Upper lobe of right lung (tissue), 1 donor: ENCODE measurements around the gene AHDC1. TPM values are rescaled to one million over a fixed set of nuclear protein-coding genes. Genes with fewer than 3 reads are reported as not detected.
"Not testable (repeated sequence)": the region's sequence is repeated elsewhere in the genome, so short reads cannot be mapped to it uniquely, and the experiment has no call there.

ENCODE experiments used
- ATAC-seq: fragments of 200-7000 bp; cut with Tn5 transposase; one replicate; pipeline ENCODE4 v1.9.1; 2020; ENCODE audit warnings: mild to moderate bottlenecking, moderate library complexity
- DNase-seq: peaks from one replicate; pipeline ENCODE4 v3.0.0-alpha.2; 2020
- H3K27ac ChIP-seq: fragments of 200-600 bp; one replicate; pipeline ENCODE4 v1.8.0; 2022
- H3K27me3 ChIP-seq: fragments of 200-600 bp; one replicate; pipeline ENCODE4 v1.8.0; 2022; ENCODE audit warnings: mild to moderate bottlenecking
- H3K36me3 ChIP-seq: fragments of 200-600 bp; one replicate; pipeline ENCODE4 v1.8.0; 2022
- H3K4me1 ChIP-seq: fragments of 200-600 bp; one replicate; pipeline ENCODE4 v1.8.0; 2022
- H3K4me3 ChIP-seq: fragments of 200-600 bp; one replicate; pipeline ENCODE4 v1.8.0; 2022; ENCODE audit warnings: mild to moderate bottlenecking
- H3K9me3 ChIP-seq: fragments of 200-600 bp; one replicate; pipeline ENCODE4 v1.8.0; 2022
- intact Hi-C: fragments of 100-400 bp; cut with DNase I; formaldehyde crosslinking; loops from one replicate; pipeline ENCODE4 v1.11.0; 2022
- total RNA-seq: library from RNA; stranded (reverse); fragmentation: NEBNext Ultra II Directional; extraction: Animal tissue kit (Norgen Biotek cat#: 25700); gene quantifications from one replicate; pipeline ENCODE4 v1.2.1, GENCODE V29; 2021
- TF ChIP-seq, protein P1 (sequence below): fragments of 200-600 bp; IDR thresholded peaks from one replicate; pipeline ENCODE4 v1.8.0; 2022; ENCODE audit warnings: antibody characterized with exemption
- donor health status: DM: no; HTN: yes; CAD: no; lungs with severe emphysema.

The AHDC1 gene
- total RNA-seq, 1 donor from 2014 or later, result 34.2 TPM

DNA sequence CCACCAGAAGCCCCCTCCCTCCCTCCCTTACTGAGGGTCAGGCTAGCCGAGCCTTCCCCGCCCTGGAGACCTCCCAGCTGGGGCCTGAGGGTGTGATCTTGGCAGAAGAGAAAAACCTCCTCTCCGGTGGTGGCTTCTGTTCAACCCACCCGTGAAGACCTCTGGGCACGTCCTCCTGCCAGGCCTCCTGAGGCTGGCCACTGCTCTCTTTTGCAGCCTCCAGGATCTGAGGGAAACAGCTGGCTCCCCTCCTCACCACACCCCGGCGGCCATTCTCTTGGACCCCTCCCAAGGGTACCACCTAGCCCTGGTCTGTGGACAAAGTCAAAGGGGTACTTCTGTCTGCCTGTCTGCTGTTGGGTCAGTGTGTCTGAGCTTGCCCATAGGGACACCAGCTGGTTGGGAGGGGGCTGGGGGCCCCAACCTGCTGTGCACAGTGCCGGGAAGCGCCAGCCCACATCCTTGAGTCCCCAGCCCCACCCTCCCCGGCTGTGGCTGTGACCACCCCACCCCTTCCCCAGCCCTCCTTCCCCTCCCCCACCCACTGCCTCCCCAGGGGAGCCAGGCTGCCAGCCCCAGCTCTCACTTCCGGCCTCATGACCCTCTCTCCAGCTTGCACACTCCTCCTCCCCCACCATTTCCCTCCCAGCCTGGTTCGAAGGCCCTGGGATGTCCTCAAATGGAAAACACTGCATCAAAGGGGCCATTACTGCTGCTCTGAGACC, 48.1 kb downstream of the AHDC1 start:
- H3K27ac ChIP-seq, result peak overlapping the region; percentile 64
- TF ChIP-seq, protein P1, sequence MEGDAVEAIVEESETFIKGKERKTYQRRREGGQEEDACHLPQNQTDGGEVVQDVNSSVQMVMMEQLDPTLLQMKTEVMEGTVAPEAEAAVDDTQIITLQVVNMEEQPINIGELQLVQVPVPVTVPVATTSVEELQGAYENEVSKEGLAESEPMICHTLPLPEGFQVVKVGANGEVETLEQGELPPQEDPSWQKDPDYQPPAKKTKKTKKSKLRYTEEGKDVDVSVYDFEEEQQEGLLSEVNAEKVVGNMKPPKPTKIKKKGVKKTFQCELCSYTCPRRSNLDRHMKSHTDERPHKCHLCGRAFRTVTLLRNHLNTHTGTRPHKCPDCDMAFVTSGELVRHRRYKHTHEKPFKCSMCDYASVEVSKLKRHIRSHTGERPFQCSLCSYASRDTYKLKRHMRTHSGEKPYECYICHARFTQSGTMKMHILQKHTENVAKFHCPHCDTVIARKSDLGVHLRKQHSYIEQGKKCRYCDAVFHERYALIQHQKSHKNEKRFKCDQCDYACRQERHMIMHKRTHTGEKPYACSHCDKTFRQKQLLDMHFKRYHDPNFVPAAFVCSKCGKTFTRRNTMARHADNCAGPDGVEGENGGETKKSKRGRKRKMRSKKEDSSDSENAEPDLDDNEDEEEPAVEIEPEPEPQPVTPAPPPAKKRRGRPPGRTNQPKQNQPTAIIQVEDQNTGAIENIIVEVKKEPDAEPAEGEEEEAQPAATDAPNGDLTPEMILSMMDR, result no peak
- DNase-seq, result no peak
- H3K36me3 ChIP-seq, result peaks cover 19% of the 10 kb centered on the region
- H3K9me3 ChIP-seq, result no peaks in the 10 kb centered on the region
- no peak overlapping the region for H3K4me3 ChIP-seq
- H3K27me3 ChIP-seq, result no peaks in the 10 kb centered on the region
- intact Hi-C loops, result no loop called here
- H3K4me1 ChIP-seq, result peaks cover 35% of the 10 kb centered on the region
- ATAC-seq, result no peak

DNA sequence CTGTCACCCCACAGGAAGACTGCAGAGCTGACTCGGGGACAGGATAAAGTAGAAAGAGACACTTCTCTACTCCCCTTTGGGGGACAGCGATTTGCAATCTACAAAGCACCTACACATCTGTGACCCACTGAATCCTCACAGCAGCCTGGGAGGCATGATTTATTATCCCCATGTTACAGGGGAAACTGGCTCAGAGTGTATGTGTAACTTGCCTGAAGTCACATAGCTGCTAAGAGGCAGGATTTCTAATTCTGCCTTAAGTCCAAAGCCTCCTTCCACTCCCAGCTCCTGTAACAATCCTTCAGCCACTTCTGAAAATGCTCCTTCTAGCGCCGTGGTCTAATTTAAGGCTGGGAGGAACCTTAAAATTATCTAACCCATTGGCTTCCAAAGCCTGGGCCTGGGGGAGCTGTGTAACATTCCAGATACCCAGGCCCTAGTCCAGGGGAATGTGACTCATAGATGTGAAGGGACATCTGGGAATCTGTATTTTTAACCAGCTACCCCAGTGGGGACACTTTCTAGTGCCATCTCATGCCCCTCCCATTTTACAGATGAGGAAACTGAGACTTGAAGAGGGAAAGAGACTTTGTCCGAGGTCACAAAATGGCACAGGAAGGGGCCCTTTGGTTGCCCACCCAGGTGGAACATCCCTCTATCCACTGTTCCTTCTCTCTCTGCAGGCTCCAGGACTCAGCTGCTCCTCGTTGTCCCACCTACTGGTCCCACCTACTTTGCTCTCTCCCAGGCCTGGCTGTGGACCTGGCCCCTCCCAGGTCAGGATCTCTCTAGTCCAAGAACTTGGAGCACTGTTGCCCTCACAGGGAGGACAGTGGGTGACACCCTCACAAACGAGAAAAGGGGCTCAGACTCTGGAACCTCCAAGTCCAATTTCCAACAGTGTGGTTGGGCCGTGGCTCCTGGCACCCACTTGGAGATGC, 48.9 kb downstream of the AHDC1 start:
- no peaks in the 10 kb centered on the region for H3K27me3 ChIP-seq
- H3K36me3 ChIP-seq, result peaks cover 27% of the 10 kb centered on the region
- H3K4me1 ChIP-seq, result peaks cover 31% of the 10 kb centered on the region
- no peak for DNase-seq
- H3K9me3 ChIP-seq, result no peaks in the 10 kb centered on the region
- H3K27ac ChIP-seq, result peak overlapping the region; percentile 64
- no peak overlapping the region for H3K4me3 ChIP-seq
- intact Hi-C loops, result no loop called here
- ATAC-seq, result no peak
- TF ChIP-seq, protein P1, result no peak

DNA sequence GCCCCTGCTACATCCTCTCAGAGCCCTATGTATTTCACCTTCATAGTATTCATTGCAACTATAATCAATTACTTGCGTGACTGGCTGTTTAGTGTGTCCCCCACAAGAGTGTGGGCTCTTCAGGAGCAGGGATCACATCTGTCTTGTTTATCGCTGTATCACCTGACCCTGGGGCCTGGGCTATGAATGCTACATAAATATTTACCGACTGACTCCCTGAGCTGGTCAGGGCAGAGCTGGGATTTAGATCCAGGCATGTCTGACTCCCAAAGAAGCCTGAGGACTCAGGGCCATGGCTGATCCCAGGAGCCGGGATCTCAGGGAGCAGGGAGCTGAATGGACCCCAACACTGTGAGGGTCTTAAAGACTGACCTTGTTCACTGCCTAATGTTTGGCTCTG, 49.7 kb downstream of the AHDC1 start:
- DNase-seq, result no peak
- H3K9me3 ChIP-seq, result no peaks in the 10 kb centered on the region
- intact Hi-C loops, result no loop called here
- peaks cover 31% of the 10 kb centered on the region for H3K4me1 ChIP-seq
- no peak overlapping the region for H3K4me3 ChIP-seq
- peak overlapping the region; percentile 64 for H3K27ac ChIP-seq
- ATAC-seq, result no peak
- H3K36me3 ChIP-seq, result peaks cover 34% of the 10 kb centered on the region
- no peaks in the 10 kb centered on the region for H3K27me3 ChIP-seq
- TF ChIP-seq, protein P1, result no peak

DNA sequence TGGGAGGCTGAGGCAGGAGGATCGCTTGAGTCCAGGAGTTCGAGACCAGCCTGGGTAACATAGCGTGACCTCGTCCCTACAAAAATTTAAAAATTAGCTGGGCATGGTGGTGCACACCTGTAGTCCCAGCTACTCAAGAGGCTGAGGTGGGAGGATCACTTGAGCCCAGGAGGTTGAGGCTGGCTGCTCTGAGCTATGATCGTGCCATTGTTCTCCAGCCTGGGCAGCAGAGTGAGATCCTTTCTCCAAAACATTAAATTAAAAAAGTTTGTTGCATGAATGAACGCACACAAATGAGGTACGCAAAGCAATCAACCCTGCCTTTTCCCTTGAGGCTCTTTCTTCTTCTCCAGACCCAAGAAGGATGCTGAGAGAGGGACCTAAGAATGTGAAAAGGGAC, 50.1 kb downstream of the AHDC1 start:
- Histone ChIP-seq H3K36me3 (peaks cover 39% of the 10 kb centered on the region), H3K4me1 (peaks cover 31% of the 10 kb centered on the region)
- H3K27me3 ChIP-seq, intact Hi-C loops, DNase-seq, H3K27ac ChIP-seq, H3K9me3 ChIP-seq, H3K4me3 ChIP-seq, ATAC-seq: not testable (repeated sequence)

DNA sequence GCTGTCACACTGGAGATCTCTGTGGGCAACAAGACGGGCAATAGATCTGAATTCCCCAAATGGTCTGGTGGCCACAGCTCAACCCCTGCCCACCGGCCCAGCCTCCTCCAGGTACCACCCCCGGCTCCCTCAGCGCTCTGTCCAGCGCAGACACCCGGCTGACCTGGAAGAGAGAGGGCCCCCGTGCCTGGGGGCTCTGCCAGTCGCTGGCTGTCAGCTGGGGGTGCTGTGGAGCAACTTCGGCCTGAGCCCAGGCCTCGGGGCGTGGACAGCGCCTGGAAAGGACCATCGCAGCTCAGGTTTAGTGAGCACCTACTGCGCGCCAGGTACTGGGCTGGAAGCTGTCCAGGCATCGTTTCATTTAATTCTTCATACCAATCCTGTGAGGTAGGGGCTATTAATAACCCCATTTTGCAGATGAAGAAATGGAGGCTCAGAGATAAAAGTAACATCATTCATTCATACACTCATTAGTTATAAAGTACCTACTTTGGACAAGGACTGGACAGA, 51.0 kb downstream of the AHDC1 start:
- no peak overlapping the region for H3K4me3 ChIP-seq
- no peak for DNase-seq
- ATAC-seq, result no peak
- peaks cover 29% of the 10 kb centered on the region for H3K4me1 ChIP-seq
- peaks cover 42% of the 10 kb centered on the region for H3K36me3 ChIP-seq
- TF ChIP-seq, protein P1, result no peak
- no peaks in the 10 kb centered on the region for H3K27me3 ChIP-seq
- no peak overlapping the region for H3K27ac ChIP-seq
- no peaks in the 10 kb centered on the region for H3K9me3 ChIP-seq
- intact Hi-C loops, result no loop called here

DNA sequence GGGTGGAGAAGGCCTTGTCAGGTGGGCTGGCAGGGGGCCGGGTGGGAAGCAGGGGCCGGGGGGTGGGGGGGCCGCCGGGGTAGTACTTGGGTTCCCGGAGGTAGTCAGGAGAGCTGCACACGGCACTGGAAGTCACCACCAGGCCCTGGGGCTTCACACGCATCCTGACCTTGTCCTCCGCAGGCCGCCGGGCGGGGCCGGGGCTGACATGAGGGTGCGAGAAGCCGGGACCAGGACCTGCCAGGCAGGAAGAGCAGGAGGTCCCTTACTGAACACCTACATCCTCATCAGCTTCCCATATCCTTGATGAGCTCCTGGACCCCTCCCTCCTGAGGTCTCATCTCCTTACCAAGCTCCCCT, 52.0 kb downstream of the AHDC1 start:
- no peak for ATAC-seq
- Histone ChIP-seq H3K36me3 (peaks cover 52% of the 10 kb centered on the region), H3K27ac (no peak overlapping the region), H3K4me1 (peaks cover 25% of the 10 kb centered on the region), H3K27me3 (no peaks in the 10 kb centered on the region), H3K9me3 (no peaks in the 10 kb centered on the region), H3K4me3 (no peak overlapping the region)
- intact Hi-C loops, result no loop called here
- no peak for DNase-seq
- TF ChIP-seq, protein P1, result no peak
